NCI-H524 treated with DMSO at 0.1 percent for 48 hours (cell line): ENCODE results near the gene ARAP2.

Source experiments
- DNase-seq: peaks from one replicate; lab custom pipeline; 2025; lab: John Stamatoyannopoulos, UW

The ARAP2 gene

DNA sequence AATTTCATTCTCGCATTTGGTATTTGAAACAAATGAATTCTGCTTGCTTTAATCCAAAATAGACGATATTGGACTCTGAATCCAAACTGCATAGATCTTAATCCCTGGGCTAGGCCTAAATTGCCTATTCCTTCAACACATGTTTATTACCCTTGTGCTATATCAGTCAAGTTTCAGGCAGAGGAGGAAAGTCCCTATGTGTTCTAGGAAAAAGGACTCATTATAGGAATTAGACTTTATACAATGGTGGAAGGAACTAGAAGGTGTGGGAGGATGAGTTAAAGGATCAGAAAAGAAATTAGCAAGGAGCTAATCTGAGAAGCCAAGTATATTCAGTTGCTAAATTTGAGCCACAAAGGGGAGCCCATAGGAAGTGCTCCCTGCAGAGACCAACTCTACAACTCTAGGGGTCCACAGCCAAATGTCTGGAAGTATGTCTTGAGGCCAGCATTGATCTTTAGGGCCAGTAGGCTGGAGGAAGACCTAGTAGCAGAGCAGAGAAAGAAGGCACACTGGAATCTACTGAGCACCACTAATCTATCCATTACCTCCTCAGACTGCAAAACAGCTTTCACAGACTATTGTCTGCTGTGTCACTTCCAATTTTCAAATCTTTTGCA is 20.0 kb upstream of the ARAP2 start:
- no peak for DNase-seq

DNA sequence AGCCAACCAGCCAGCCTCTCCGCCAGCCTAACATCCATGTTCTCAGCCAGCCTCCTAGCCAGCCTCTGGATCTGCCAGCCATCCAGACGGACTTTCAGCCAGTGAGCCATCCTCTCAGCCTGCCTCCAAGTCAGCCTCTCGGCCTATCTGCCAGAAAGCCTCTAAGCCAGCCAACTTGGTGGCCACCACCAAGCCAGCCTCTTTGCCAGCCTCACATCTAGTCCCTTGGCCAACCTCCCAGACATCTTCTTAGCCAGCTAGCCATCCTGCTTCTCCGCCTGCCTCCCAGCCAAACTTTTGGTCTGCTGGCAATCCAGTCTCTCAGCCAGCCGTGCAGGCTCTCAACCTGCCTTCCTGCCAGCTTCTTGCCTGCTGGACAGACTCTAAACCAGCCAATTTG is 16.4 kb upstream of the ARAP2 start:
- no peak for DNase-seq

DNA sequence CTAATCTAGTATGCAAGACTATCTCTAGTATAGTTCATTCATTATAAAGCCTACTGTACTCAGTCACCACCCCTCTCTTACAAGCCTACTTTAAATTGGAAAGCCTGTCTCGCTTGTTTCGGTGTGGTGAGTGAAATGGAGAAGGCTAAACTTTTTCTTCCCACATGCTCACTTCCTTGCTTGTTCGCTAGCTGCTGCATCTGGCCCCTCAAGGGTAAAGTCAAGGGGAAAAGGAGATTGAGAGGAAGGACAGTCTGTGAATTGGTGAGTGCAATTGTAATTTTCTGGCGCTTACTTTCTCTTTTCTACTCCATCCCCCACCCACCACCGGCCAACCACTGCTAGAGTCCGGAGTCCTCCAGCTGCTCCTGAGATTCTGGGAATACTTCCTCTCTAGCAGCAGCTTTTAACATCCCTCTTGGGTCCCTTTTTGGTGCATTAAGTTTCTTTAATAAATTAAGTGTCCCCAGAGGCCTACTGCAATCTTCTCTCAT is 12.1 kb upstream of the ARAP2 start:
- no peak for DNase-seq

DNA sequence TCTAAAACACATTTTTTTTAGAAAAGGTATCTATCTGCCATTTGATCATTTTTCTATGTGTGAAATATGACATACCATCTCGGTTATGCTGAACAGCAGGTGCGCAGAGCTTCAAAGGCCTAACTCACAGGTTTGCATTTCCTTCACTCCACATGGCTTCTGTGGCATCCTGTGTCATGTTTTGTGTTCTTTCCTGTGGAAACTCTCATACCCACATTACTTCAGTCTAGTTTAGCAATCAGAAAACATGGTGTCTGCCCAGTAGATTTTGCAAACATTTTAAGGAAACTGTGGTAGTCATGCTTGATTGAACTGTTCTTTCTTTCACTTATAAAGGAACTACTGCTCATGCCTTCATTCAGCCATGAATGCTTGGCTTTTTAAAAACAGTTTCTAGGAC is 11.3 kb upstream of the ARAP2 start:
- DNase-seq: no peak

DNA sequence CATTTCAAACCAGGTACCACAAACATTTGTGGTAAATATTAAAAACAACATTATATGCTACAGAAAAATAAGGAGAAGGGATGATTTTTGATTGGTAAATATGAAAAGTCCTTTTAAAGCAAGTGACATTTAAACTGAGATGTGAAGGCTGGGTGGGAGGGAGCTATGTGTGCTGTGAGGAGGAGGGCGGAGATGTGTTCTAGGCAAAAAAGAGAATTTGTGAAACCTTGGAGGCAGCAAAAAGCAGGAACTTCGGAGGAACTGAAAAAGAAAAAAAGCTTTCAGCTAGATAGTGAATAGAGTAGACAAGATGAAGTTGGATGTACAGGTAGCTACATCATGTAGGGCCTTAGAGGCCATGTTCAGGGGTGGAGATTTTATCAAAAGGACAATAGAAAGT is 10.1 kb upstream of the ARAP2 start:
- no peak for DNase-seq

DNA sequence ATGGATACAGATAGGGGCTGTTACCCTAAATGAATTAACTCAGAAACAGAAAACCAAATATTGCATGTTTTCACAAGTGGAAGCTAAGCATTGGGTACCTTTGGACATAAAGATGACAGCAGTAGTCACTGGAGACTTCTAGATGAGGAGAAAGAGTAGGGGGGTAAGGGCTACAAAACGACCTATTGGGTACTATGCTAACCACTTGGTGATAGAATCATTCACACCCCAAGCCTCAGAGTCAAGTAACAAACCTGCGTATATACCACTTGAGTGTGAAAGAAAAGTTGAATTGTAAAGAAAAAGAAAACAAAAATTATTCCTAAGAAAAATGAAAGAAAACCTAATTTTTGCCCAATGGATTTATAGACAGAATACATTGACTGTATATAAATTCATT is 7.7 kb upstream of the ARAP2 start:
- no peak for DNase-seq

DNA sequence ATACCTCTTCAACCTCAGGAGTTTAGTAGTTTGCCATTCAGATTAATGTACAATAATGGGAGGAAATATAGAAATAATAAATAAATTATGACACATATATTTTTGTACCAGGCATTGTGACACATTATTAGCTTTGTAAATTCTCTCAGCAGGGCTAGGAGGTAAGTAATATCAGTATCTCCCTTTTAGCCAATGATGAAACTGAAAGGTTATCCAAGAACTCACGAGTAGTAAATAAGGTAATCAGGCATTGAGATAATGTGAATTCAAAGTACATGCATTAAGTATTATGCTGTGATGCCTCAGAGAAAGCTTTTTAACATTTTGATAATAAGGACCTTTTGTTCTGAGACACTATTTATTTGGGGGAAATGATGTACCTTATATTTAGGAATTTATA is 5.3 kb upstream of the ARAP2 start:
- DNase-seq: no peak

DNA sequence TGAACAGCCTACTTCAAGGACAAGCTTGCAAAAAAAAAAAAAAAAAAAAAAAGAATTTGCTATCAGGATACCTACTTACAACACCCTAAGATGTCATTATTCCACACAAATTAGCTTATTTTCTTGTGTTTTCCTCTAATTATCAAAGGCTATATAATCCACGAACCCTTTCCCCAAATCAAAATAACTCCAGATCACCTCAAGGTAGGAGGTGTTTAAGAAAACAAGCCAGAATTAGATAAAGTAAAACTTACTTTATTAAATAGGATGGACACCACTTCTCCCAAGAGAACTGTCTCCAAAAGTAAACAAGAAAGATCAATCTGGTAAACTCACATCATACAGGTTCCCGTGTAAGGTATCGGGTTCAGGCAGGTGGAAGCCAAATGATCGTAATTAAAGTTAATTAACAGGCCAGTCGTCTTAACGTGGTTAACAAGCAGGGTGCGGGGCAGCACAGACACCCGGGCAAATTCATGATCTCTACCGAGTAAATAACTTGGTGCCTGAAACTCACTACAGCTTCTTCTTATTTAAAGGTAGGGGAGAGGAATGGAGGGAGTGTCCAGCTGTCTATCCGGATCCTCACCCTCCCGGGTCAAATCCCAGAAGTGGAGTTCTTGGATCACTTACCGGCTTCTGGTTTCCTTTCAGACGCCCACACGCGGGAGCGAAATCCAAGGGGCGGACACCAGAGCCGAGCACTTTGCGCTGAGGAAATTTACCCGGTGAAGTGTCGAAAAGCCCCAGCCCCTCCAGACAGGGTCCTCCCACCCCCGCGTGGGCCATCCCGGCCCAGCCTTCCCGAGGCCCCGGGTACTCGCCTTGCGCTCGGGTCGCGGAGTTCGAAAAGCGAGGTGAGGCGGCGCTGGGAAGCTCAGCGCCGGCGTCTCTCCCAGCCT is 708 bp downstream of the ARAP2 start:
- DNase-seq: no peak

DNA sequence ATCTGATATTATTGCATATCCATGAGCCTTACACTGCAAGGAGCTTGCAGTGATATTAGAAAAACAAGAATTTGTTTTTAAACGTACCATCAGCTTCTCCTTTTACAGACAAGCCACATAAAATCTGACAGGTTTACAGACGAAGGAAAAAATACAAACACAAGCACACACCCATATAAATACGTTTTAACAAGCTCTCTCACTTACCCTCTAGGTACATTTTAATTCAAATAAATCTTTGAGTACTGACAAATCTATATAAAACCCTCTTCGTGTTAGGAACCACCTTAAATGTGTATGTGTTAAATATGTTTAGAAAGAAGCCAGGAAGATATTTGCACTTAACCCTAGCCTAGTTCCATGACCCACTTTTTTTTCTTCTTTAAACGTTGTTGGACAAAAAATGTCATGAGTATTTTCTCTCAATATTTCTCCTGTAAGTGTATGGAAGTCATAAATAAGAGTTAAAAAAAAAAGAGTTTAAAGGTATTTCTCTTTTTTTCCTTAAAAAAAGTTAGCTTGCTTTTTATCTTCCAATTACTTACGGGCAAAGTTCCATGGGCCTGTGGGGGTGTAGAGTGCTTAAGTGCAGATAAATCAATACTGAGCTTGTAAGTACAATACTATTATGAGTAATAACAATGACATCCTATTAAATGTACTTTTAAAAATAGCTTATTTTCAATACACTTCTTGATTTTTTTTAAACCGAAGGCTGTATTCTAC is 1.5 kb downstream of the ARAP2 start:
- no peak for DNase-seq

DNA sequence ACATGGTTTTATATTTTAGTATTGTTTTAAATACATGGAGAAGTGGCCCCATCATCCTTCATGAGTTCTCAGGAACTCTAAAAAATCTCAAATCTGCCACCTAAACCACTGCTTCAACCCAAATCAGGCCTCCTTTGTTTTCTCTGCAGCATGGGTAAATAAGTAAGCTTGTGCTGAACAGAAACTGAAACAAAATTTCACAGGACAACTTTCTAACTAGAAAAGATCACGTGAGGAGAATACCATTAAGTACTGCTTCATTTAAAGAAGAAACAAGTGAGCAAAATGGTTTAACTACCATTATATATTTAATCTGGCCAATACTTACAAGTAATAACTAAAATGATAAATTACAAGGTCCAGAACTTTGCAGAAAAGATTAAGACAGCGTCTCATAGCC is 2.5 kb downstream of the ARAP2 start:
- DNase-seq: no peak

DNA sequence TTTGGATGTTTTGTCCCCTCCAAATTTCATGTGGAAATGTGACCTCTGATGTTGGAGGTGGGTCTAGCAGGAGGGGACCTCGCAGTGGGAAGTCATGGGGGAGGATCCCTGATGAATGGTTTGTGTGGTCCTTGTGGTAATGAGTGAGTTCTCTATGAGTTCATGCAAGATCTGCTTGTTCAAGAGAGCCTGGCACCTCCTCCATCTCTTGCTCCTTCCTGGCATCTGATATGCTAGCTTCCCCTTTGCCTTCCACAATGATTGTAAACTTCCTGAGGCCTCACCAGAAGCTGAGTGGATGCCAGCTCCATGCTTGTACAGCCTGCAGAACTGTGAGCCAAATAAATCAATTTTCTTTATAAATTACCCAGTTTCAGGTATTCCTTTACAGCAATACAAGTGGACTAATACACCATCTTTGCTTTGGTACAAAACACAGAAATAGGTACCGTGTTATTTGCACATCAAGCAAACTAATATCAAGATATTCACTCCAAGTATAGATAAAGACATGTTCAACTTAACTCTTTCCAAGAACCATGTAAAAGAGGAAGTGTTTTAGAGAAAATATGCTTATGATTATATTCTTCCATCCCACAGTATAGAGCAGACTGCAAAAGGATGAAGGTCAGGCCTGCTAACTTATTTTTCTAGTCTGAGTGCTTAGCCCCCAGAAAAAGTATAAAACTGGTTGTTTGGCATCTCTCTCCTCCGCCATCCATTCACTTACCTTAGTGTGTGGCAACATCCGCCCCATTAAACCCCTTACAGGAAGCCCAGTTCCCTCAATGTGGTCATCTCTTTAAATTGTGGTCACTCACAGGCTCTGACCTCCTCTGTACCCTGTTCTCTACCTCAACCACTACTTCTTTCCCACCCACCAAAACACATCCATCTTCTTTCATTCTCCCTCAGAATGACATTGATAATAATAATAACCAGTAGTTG is 6.7 kb downstream of the ARAP2 start:
- DNase-seq: no peak

DNA sequence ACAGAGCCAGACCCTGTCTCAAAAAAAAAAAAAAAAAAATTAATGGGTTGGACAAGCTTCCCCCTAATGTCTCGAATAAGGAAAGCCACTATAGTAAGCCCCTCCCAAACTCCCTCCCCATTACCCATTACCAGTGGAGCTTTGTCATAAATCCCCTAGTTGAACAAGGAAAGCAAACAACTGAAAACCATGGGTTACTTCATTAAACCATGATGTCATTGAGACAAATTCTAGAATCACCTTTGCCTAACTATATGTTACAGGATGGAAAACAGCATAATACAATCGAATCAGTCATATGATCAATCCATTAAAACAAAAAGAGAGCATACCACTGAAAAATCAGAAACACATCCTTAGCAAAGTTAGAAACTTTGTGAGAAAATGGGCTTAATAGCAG is 8.2 kb downstream of the ARAP2 start:
- DNase-seq: no peak

DNA sequence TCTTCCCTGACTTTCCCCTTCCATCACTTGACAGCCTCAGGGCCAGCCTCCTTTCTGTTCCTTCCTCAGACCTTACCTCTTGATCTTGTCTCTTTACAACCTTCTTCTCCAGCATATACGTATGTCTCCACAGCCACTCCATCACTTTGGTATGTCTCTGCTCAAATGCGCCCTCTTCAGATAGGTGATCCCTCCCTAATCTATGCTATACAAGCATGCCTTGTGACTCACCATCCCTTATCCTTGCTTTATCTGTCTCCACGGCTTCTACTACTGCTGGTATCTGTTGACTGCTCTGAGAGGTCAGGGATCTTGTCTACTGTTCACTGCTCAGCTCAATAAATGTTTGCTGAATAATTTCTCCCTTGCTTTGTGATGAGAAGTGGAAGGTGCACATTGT is 9.0 kb downstream of the ARAP2 start:
- no peak for DNase-seq

DNA sequence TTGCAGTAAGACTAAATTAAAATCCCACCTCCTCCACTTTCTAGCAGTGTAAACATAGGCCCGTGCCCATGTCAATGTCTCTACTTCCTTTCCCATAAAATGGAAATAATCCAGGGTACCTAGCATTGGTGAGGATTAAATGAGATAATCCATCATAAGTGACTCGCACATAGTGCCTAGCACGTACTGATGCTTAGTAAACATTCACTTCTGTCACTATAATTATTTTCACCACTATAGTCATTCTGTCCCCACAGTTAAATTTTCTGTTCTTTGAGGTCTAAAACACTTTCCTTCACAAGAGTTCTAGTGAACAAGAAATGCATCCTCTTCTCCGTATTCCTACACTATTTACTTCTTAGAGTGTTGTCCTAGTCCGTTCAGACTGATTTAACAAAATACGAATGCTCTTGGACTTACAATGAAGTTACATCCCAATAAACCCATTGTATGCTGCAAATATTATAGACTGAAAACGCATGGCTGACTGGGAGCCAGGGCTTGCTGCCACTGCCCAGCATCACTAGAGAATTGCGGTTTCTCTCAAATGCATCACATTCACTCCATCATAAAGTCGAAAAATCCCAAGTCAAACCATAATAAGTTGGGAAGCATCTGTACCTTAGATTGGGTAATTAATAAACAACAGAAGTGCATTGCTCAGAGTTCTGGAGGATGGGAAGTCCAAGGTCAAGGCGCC is 10.6 kb downstream of the ARAP2 start:
- DNase-seq: no peak

DNA sequence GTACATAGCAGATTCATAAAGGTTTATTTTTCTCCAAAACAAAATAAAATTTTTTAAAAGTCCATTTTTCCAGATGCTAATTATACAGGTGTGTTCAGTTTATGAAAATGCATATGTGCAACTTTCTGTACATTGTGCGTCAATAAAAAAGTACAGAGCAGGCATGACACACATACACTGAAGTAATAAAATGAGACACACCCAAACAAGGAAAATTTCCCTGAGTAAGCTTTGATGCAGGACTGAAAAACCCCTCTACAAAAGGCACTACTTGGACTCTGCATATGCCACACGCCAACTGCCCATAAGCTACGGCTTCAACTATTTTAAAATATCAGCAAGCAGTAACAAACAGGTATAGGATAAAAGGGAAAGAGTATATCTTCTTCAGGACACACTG is 13.8 kb downstream of the ARAP2 start:
- DNase-seq: no peak

DNA sequence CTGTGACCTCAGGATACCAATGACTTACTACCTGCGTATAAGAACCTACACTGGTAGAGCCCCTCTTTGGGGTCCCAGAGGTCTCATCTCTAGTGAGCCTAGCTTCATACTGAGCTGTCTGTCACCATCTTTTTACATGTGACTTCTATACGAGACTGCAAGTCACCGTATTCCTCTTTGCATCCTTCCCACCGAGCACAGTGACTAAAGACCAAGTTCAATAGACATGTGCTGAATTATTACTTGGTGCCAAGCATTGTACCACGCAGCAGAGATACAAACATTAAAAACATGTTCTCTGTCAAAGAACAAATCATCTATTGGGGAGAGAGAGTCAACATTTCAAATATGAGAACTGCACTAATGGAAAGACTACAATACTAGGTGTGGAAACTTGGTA is 16.4 kb downstream of the ARAP2 start:
- no peak for DNase-seq

DNA sequence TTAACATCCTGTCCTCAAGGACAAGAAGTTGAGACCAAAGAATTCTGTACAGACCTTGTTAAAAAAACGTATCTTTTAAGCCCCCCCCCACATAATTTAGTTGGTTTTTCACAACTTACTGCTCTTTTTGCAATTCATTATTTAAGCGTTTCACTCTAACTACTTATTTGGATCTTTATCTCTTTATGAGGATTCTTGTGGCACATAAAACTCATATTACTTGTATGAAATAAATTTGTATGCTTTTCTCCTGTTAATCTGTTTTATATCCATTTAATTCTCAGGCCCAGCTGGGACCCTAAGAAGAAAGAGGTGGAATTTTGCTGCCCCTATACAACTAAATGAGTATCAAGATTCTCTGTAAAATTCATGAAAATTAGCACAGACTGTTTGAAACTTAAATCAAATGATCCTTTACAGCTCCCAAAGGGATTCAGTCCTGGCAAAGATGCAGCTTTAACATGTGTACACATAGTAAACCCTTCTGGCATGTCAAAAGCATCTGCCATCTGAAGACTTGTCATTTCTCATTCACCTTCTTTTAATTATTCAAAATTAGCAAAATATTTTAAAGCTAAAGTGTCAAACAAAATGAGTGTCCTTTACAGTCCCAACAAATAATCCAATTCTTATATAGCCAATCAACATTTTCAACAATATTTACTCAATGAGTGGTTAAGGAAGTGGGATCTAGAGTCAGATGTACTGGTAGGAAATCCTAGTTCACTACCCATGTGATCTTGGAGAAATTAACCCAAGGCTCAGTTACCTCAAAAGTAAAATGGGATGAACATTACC is 17.7 kb downstream of the ARAP2 start:
- DNase-seq: no peak

DNA sequence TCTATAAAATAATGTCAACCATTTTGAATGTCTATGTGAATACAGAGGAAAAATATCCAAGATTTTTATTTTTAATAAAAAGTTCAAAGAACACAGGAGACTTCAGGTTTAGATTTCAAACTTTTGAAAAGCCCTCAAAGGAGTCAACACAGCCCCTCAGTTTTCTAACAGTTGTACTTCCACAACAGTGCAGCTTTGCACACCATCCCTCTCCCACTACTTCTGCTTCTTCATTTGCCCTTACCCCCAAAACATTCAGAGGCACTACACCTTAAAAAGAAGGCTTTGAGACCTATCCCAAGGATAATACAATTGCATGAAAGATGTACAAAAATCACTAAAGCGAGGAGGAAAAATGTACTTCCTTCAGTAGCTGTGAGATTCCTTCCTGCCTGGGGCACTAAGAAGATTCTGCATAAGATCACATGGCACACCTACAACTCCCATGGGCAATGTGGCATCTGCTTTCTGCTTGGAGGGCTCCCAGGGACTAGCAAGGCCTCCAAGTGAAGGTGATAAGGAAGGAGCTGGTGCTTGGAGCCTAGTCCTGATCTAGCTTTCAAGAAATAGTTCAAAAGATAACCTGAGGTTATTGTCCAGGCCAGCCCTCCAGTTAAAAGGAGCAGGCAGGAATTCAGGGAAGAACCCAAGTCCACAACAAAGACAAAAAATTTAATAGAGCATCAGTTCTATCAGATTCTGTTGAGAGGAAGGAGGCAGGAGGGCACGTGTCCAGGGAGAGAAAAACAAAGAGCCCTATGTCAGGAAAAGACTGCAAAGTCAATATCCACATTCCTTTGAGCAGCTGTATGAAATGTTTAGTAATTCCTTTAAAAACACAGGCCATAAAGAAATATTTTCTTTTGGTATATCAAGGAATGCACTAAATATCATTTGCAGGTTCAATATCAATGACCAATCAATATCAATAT is 19.1 kb downstream of the ARAP2 start:
- DNase-seq: no peak

DNA sequence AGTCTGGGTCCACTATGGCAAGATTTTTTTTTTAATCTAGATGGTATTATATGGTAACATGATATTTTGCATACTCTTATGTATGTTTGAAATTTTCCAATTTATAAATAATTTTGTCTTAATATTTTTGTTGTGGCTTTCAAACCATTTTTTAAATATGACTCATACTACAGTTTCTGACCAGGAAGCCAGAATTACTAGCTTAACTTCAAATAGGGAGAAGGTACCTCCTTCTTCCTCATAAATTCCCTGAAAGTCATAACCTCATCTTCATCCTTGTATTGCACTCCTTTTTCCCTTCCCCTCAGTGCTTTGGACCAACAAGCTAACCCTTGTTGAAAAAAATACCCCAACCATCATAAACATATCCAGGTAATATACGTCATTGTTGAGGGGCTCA is 21.6 kb downstream of the ARAP2 start:
- no peak for DNase-seq
